ENCODE data around the gene SYT7. TPM values are rescaled to one million over a fixed set of nuclear protein-coding genes. Genes with fewer than 3 reads are reported as not detected.

The SYT7 gene
- total RNA-seq, 2 donors from 2014 or later = 8.6 to 12.2 TPM

DNA sequence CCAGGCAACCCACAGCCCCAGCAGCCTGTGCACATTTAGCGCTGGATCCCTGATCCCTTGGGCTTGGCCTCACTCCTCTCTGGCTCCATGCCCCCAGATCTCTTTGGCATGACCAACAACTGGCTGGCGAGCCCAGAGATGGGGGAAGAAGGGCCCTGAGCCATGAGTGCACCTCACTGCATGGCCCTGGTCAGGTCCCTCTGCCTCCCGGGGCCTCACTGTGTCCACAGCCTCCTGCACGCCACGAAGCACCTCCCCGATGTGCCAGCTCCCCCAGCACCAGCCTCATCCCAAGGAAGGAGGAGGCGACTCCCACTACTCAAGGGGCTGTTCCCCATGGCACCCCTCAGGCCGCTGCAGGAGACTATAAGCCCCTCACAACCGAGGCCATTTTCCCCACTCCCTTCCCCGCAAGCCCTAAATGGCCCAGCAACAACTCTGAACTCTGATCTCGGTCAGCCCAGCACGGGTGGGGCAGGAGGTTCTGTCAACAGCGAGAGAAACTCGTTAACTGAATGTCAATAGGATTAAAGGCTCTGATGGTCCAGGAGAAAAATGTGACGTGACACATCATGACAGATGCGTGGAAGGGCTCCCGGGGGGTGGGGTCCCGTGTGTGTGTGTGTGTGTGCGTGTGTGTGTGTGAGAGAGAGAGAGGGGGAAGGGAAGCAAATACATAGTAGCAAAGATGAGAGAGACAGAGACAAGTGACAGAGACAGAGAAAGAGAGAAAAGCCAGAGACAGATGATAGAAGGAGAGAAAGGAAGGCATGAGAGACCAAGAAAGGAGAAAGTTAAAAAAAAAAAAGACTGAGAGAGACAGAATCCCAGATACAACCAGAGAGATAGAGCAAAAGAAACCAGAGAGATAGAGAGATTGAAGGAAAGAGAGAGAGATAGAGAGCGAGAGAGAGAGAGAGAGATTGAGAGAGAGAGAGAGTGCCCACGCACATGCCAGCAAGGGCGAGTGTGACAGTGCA is 28.4 kb upstream of the SYT7 start:
- ATAC-seq = no peak
- no peak for TF ChIP-seq CTCF (IDR thresholded peaks at IDR 0.05)
- TF ChIP-seq POLR2A (IDR thresholded peaks at IDR 0.05) = no peak
- Histone ChIP-seq H3K27ac (no peak overlapping the region), H3K9me3 (no peaks in the 10 kb centered on the region), H3K4me1 (no peaks in the 10 kb centered on the region), H3K27me3 (no peaks in the 10 kb centered on the region), H3K4me3 (no peak overlapping the region), H3K36me3 (replicated peaks in 1 of 2; ENCODE audit: insufficient read depth in 1 of 2, low read depth in 2 of 2) (no peaks in the 10 kb centered on the region)
- intact Hi-C loops (cut with DNase I) = no loop called here
- no peak for DNase-seq
- WGBS, 2 donors = 41 to 47% methylated on average over 20 to 22 of the region's 22 CpGs

DNA sequence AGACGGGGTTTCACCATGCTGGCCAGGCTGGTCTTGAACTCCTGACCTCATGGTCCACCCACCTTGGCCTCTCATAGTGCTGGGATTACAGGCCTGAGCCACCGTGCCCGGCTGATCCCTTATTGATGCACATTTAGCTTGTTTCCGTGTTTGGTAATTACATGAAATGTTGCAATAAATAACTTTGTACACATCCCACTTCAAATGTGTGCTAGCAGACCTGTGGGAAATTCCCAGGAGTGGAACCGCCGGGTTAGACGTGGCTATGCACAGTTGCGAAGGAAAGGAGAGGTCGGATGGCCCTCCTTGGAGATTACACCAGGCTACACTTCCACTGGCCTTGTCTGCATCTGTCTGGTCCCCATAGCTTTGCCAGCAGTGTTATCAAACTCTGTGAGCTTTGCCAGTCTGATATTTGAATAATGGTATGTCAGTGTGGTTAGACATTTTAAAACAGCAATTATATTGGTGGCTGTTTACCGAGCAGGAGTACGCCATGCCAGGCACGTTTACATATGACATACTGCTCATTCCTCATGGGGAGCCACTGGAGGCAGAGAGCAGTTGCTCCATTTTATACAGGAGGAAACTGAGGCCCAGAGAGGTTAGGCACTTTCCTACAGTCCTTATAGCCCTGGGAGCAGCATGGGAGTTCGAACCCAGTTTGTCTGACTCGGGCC is 27.2 kb upstream of the SYT7 start:
- ATAC-seq (no peak), DNase-seq (no peak)
- 72 to 84% methylated on average over 9 to 14 of the region's 14 CpGs for WGBS, 2 donors
- Histone ChIP-seq H3K4me3 (no peak overlapping the region), H3K4me1 (no peaks in the 10 kb centered on the region), H3K27me3 (no peaks in the 10 kb centered on the region), H3K9me3 (no peaks in the 10 kb centered on the region), H3K36me3 (replicated peaks in 1 of 2; ENCODE audit: insufficient read depth in 1 of 2, low read depth in 2 of 2) (no peaks in the 10 kb centered on the region), H3K27ac (no peak overlapping the region)
- intact Hi-C loops (cut with DNase I) = no loop called here
- TF ChIP-seq POLR2A (IDR thresholded peaks at IDR 0.05) (no peak), CTCF (IDR thresholded peaks at IDR 0.05) (no peak)

GRCh38 chr11:61607426-61607825 is 26.6 kb upstream of the SYT7 start:
- TF ChIP-seq POLR2A (IDR thresholded peaks at IDR 0.05) = no peak
- TF ChIP-seq CTCF (IDR thresholded peaks at IDR 0.05) = no peak
- DNase-seq (no peak), ATAC-seq (no peak)
- no peaks in the 10 kb centered on the region for H3K27me3 ChIP-seq
- no peak overlapping the region for H3K4me3 ChIP-seq
- H3K27ac ChIP-seq = no peak overlapping the region
- H3K36me3 ChIP-seq (replicated peaks in 1 of 2; ENCODE audit: insufficient read depth in 1 of 2, low read depth in 2 of 2) = no peaks in the 10 kb centered on the region
- no peaks in the 10 kb centered on the region for H3K4me1 ChIP-seq
- 73 to 75% methylated on average over 3 of the region's 3 CpGs for WGBS, 2 donors
- H3K9me3 ChIP-seq = no peaks in the 10 kb centered on the region
- intact Hi-C loops (cut with DNase I) = no loop called here

DNA sequence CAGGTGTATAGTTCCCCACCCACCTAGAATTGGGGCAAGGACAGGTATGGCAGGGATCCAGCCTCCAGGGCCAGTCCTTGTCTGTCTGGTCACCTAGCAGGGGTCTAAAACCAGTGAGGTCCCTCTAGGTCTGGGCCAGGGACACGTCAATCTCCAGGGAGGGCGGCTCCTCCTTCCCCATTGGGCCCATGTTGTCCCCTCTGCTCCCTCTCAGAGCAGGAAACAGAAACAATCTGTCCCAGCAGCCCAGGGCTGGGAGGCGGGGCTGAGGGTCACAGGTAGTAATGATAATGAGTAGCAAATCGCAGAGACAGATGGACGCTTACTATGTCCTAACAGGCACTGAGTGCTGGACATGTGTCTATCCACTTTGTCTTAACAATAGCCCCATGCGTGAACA is 22.8 kb upstream of the SYT7 start:
- Histone ChIP-seq H3K9me3 (no peaks in the 10 kb centered on the region), H3K4me3 (no peak overlapping the region), H3K27me3 (no peaks in the 10 kb centered on the region), H3K4me1 (no peaks in the 10 kb centered on the region), H3K36me3 (replicated peaks in 1 of 2; ENCODE audit: insufficient read depth in 1 of 2, low read depth in 2 of 2) (no peaks in the 10 kb centered on the region), H3K27ac (peak overlapping the region in 2 of 4 donors; percentile 17 to 40)
- intact Hi-C loops (cut with DNase I) = no loop called here
- 73 to 77% methylated on average over 6 of the region's 6 CpGs for WGBS, 2 donors
- no peak for ATAC-seq
- no peak for TF ChIP-seq POLR2A (IDR thresholded peaks at IDR 0.05)
- no peak for TF ChIP-seq CTCF (IDR thresholded peaks at IDR 0.05)
- peak in 1 of 4 donors; percentile 28 for DNase-seq
